PC-9 (cell line): ENCODE data around the gene MRPS14. TPM values are rescaled to one million over a fixed set of nuclear protein-coding genes. Genes with fewer than 3 reads are reported as not detected.

ENCODE experiments used
- BruUV-seq: library from RNA; stranded (reverse); fragments of 400-500 nt; replicated peaks from 2 replicates; lab custom pipeline; 2021; lab: Mats Ljungman, UMichigan
- CTCF ChIA-PET: fragments of 300-600 bp; sonication (Branson Sonifier 250); formaldehyde crosslinking; loops from one replicate; lab custom pipeline; 2022; ENCODE audit warnings: antibody characterized with exemption; lab: Charles Lee
- POLR2A ChIA-PET: fragments of 300-600 bp; sonication (Branson Sonifier 250); formaldehyde crosslinking; loops from one replicate; lab custom pipeline; 2022; ENCODE audit warnings: antibody characterized with exemption; ENCODE audit not compliant: unreplicated experiment; lab: Charles Lee
- DNase-seq, 2 experiments: peaks; one replicate each; pipeline versions ENCODE4 v3.0.0 to v3.0.0-alpha.2; 2015 to 2022; ENCODE audit warnings: mixed read lengths in 1 of 2
- H2AFZ ChIP-seq: fragments of 200-600 bp; sonication (generic); 2 replicates; pipeline ENCODE4 v1.8.1; 2017; ENCODE audit warnings: antibody characterized with exemption
- H3F3A ChIP-seq: fragments of 200-600 bp; sonication (generic); 2 replicates; pipeline ENCODE4 v1.8.1; 2017; ENCODE audit warnings: antibody characterized with exemption, mild to moderate bottlenecking, low read depth; ENCODE audit not compliant: insufficient read depth
- H3K27ac ChIP-seq: fragments of 200-600 bp; sonication (generic); 2 replicates; pipeline ENCODE4 v1.6.1; 2016; ENCODE audit warnings: mixed run types
- H3K27me3 ChIP-seq: fragments of 200-600 bp; sonication (generic); 2 replicates; pipeline ENCODE4 v1.6.1; 2016; ENCODE audit warnings: low read depth, mixed run types; ENCODE audit not compliant: insufficient read depth
- H3K36me3 ChIP-seq: fragments of 200-600 bp; sonication (generic); 2 replicates; pipeline ENCODE4 v1.6.1; 2016; ENCODE audit warnings: low read depth, mixed run types
- H3K4me1 ChIP-seq: fragments of 200-600 bp; sonication (generic); replicated peaks from 2 replicates; pipeline ENCODE4 v1.6.1; 2016; ENCODE audit warnings: mixed run types; ENCODE audit not compliant: insufficient read depth
- H3K4me2 ChIP-seq: fragments of 200-600 bp; sonication (generic); 2 replicates; pipeline ENCODE4 v1.6.1; 2017; ENCODE audit warnings: mixed run types
- H3K4me3 ChIP-seq: fragments of 200-600 bp; sonication (generic); 2 replicates; pipeline ENCODE4 v1.6.1; 2016; ENCODE audit warnings: mixed run types
- H3K79me2 ChIP-seq: fragments of 200-600 bp; sonication (generic); 2 replicates; pipeline ENCODE4 v1.6.1; 2017; ENCODE audit warnings: low read depth, mixed run types
- H3K9me2 ChIP-seq: fragments of 200-600 bp; sonication (generic); 2 replicates; pipeline ENCODE4 v1.8.1; 2017; ENCODE audit warnings: mild to moderate bottlenecking; ENCODE audit not compliant: insufficient read depth
- H3K9me3 ChIP-seq: fragments of 200-600 bp; sonication (generic); 2 replicates; pipeline ENCODE4 v1.8.1; 2016; ENCODE audit warnings: low read depth; ENCODE audit not compliant: insufficient read depth
- H4K20me1 ChIP-seq: fragments of 200-600 bp; sonication (generic); 2 replicates; pipeline ENCODE4 v1.8.1; 2017; ENCODE audit not compliant: insufficient read depth
- CTCF ChIP-seq: fragments of 200-600 bp; sonication (generic); conservative IDR thresholded peaks from 2 replicates; pipeline ENCODE4 v1.6.1; 2017; ENCODE audit warnings: mixed run types, antibody characterized with exemption, mild to moderate bottlenecking, moderate library complexity
- EZH2 ChIP-seq: fragments of 200-600 bp; sonication (generic); IDR thresholded peaks from 2 replicates; pipeline ENCODE4 v1.8.0; 2017; ENCODE audit warnings: antibody characterized with exemption, low read depth
- intact Hi-C: fragments of 100-400 bp; cut with micrococcal nuclease; formaldehyde crosslinking; loops from one replicate; pipeline ENCODE4 v1.10.0; 2022; ENCODE audit not compliant: unreplicated experiment
- total RNA-seq: library from RNA; stranded (reverse); gene quantifications from 2 replicates; pipeline ENCODE4 v1.2.3, GENCODE V29; 2021

MRPS14 gene
- total RNA-seq, 1 experiment from 2014 or later = 28.8 TPM

- H3K9me3 ChIP-seq = no peaks in the 10 kb centered on the region
- no peaks in the 10 kb centered on the region for H3K4me1 ChIP-seq
- DNase-seq = no peak
- intact Hi-C loops = no loop called here
- no peaks in the 10 kb centered on the region for H3K79me2 ChIP-seq
- H3K27ac ChIP-seq = no peak overlapping the region
- no peaks in the 10 kb centered on the region for H3F3A ChIP-seq
- TF ChIP-seq EZH2 (no peak), CTCF (no peak)
- no peaks in the 10 kb centered on the region for H3K36me3 ChIP-seq
- H3K4me2 ChIP-seq = no peak overlapping the region
- H3K9me2 ChIP-seq = no peaks in the 10 kb centered on the region
- no peak overlapping the region for H3K4me3 ChIP-seq
- ChIA-PET POLR2A (no interaction called here), CTCF (no interaction called here)
- H4K20me1 ChIP-seq = no peaks in the 10 kb centered on the region; the same call in 1 of the 2 replicates
- BruUV-seq = no TSS peak
- H3K27me3 ChIP-seq = peaks cover 8% of the 10 kb centered on the region; the same call in 1 of the 2 replicates
- H2AFZ ChIP-seq = no peak overlapping the region
Measured at GRCh38 chr1:175071276-175071943, 48.2 kb upstream of the MRPS14 start.

GRCh38 chr1:175070818-175071217 is 47.6 kb upstream of the MRPS14 start:
- Histone ChIP-seq H3K9me3 (no peaks in the 10 kb centered on the region), H3K27ac (no peak overlapping the region), H3F3A (no peaks in the 10 kb centered on the region), H3K79me2 (no peaks in the 10 kb centered on the region), H3K4me1 (no peaks in the 10 kb centered on the region), H4K20me1 (no peaks in the 10 kb centered on the region; the same call in 1 of the 2 replicates), H3K27me3 (peaks cover 8% of the 10 kb centered on the region; the same call in 1 of the 2 replicates), H3K36me3 (no peaks in the 10 kb centered on the region), H3K4me3 (no peak overlapping the region), H2AFZ (no peak overlapping the region), H3K9me2 (no peaks in the 10 kb centered on the region), H3K4me2 (no peak overlapping the region)
- DNase-seq = no peak
- ChIA-PET CTCF (no interaction called here), POLR2A (no interaction called here)
- intact Hi-C loops = no loop called here
- BruUV-seq = no TSS peak
- TF ChIP-seq CTCF (no peak), EZH2 (no peak)

- H3K27ac ChIP-seq = no peak within 1 kb of the TSS
- H3K4me1 ChIP-seq = no peaks in the 10 kb centered on the region
- no peak within 1 kb of the TSS for H3K4me2 ChIP-seq
- H3K27me3 ChIP-seq = peaks cover 8% of the 10 kb centered on the region; the same call in 1 of the 2 replicates
- BruUV-seq = no TSS peak
- H2AFZ ChIP-seq = no peak within 1 kb of the TSS
- CTCF ChIA-PET = interaction anchor here (1.2 kb wide), 1 partner anchor 79 kb away, joined by 4 read pairs; no protein-coding TSS in a partner anchor
- no peaks in the 10 kb centered on the region for H3K79me2 ChIP-seq
- no peaks in the 10 kb centered on the region; the same call in 1 of the 2 replicates for H4K20me1 ChIP-seq
- H3K9me3 ChIP-seq = no peaks in the 10 kb centered on the region
- TF ChIP-seq CTCF (no peak), EZH2 (no peak)
- no peak for DNase-seq
- H3K4me3 ChIP-seq = no peak within 1 kb of the TSS
- POLR2A ChIA-PET = no interaction called here
- intact Hi-C loops = no loop called here
- H3F3A ChIP-seq = no peaks in the 10 kb centered on the region
- no peaks in the 10 kb centered on the region for H3K36me3 ChIP-seq
- H3K9me2 ChIP-seq = no peaks in the 10 kb centered on the region
Measured at GRCh38 chr1:175067362-175068106, 44.3 kb upstream of the MRPS14 start, which contains the start of gene TNN. TSS of gene TNN (plus strand) at chr1:175067833. CDS start at chr1:175077419, 9,586 bp downstream.
